Mucosa of rectum (tissue), 2 donors: ENCODE results near the gene PRR23E.

Source experiments
- H3K27ac ChIP-seq, 2 donors: one replicate each; pipeline ENCODE4 v1.7.0; 2013; ENCODE audit warnings: inconsistent platforms in 2 of 2, low read depth in 2 of 2, low read length in 2 of 2
- H3K27me3 ChIP-seq, 2 donors: one replicate each; pipeline ENCODE4 v1.7.0; 2013; ENCODE audit warnings: low read length in 2 of 2; ENCODE audit not compliant: control insufficient read depth in 2 of 2, insufficient read depth in 2 of 2
- H3K36me3 ChIP-seq, 2 donors: one replicate each; pipeline ENCODE4 v1.7.0; 2013; ENCODE audit warnings: low read length in 2 of 2; ENCODE audit not compliant: control insufficient read depth in 2 of 2, insufficient read depth in 2 of 2
- H3K4me1 ChIP-seq, 2 donors: one replicate each; pipeline ENCODE4 v1.7.0; 2013; ENCODE audit warnings: low read length in 2 of 2, mild to moderate bottlenecking in 1 of 2; ENCODE audit not compliant: control insufficient read depth in 2 of 2, insufficient read depth in 2 of 2
- H3K4me3 ChIP-seq, 2 donors: one replicate each; pipeline ENCODE4 v1.7.0; 2013; ENCODE audit warnings: low read length in 2 of 2
- H3K9ac ChIP-seq, 2 donors: one replicate each; pipeline ENCODE4 v1.7.0; 2013; ENCODE audit warnings: low read length in 2 of 2, low read depth in 1 of 2, mild to moderate bottlenecking in 1 of 2
- H3K9me3 ChIP-seq, 2 donors: one replicate each; pipeline ENCODE4 v1.7.0; 2013; ENCODE audit warnings: low read length in 2 of 2; ENCODE audit not compliant: control insufficient read depth in 2 of 2
- donor health status: healthy.
- donor health status: Normal muscosa, but diverticular disease.

The PRR23E gene

GRCh38 chr3:127152684-127153505 lies 40.0 kb upstream of the PRR23E start:
- H3K27me3 ChIP-seq = no peaks in the 10 kb centered on the region
- no peaks in the 10 kb centered on the region for H3K36me3 ChIP-seq
- no peak overlapping the region for H3K4me3 ChIP-seq
- no peaks in the 10 kb centered on the region for H3K4me1 ChIP-seq
- no peak overlapping the region for H3K27ac ChIP-seq
- no peak overlapping the region for H3K9ac ChIP-seq
- H3K9me3 ChIP-seq = no peaks in the 10 kb centered on the region

GRCh38 chr3:127153506-127153815 lies 39.5 kb upstream of the PRR23E start:
- no peaks in the 10 kb centered on the region for H3K4me1 ChIP-seq
- no peak overlapping the region for H3K27ac ChIP-seq
- H3K4me3 ChIP-seq = no peak overlapping the region
- H3K36me3 ChIP-seq = no peaks in the 10 kb centered on the region
- no peak overlapping the region for H3K9ac ChIP-seq
- no peaks in the 10 kb centered on the region for H3K9me3 ChIP-seq
- H3K27me3 ChIP-seq = peaks cover 0 to 4% of the 10 kb centered on the region in 2 donors

- H3K36me3 ChIP-seq = no peaks in the 10 kb centered on the region
- no peak overlapping the region for H3K9ac ChIP-seq
- H3K4me1 ChIP-seq = no peaks in the 10 kb centered on the region
- no peaks in the 10 kb centered on the region for H3K9me3 ChIP-seq
- peaks cover 0 to 5% of the 10 kb centered on the region in 2 donors for H3K27me3 ChIP-seq
- H3K27ac ChIP-seq = no peak overlapping the region
- no peak overlapping the region for H3K4me3 ChIP-seq
Measured at GRCh38 chr3:127156338-127157050, 36.4 kb upstream of the PRR23E start.

DNA sequence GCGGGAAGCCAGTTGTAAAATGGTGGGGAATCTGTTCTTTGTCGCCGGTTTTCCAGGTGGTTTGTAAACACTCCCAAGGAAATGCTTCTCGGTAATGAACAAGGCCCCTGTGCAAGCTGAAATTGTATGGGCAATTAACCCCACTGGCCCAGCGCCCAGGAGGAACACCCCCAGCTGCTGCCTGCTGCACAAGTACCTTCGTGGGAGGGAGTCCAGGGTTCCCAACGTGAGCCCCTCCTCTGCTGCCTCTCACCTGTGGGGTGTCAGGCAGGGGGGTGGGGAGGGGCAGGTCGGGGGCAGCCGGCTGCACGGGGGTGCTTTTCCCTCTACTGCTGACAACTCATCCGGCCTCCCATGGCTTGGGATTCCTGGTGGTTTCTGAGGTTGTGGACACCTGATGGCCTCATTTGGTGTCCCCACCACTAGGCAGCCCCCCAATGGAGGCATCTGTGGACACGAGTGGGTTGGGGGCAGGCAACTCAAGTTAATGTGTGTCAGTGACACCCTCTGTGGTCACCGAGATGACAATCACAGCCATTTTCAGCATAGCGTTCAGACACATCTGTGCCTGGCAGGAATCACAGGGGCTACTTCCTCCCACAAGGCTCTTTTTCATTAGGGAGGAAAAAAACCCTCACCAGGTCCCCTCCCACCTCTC lies 35.6 kb upstream of the PRR23E start:
- no peak overlapping the region for H3K4me3 ChIP-seq
- H3K9ac ChIP-seq = no peak overlapping the region
- H3K27ac ChIP-seq = no peak overlapping the region
- H3K9me3 ChIP-seq = no peaks in the 10 kb centered on the region
- no peaks in the 10 kb centered on the region for H3K4me1 ChIP-seq
- no peaks in the 10 kb centered on the region for H3K36me3 ChIP-seq
- H3K27me3 ChIP-seq = peaks cover 0 to 5% of the 10 kb centered on the region in 2 donors

GRCh38 chr3:127158614-127159229 lies 34.2 kb upstream of the PRR23E start:
- no peak overlapping the region for H3K9ac ChIP-seq
- H3K4me3 ChIP-seq = no peak overlapping the region
- H3K36me3 ChIP-seq = no peaks in the 10 kb centered on the region
- H3K4me1 ChIP-seq = no peaks in the 10 kb centered on the region
- peaks cover 0 to 5% of the 10 kb centered on the region in 2 donors for H3K27me3 ChIP-seq
- H3K27ac ChIP-seq = no peak overlapping the region
- no peaks in the 10 kb centered on the region for H3K9me3 ChIP-seq

DNA sequence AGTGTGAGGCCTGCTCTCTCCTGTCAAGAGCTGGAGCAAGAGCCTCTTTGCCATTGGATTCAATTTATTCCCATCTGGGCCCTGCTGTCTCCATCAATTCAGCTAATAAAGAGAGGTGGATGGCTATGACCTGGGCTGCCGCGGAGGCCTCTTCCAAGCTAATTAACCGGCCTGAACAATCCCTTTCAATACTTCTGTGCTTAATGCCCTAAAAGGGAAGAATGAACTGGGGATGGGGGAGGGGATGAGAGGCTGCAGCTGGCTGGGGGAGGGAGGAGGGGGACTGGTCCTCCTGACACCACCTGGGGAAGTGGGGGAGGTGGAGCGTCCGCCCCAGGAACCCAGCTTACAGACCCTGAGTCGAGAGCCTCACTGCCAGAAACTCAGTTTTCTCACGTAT lies 33.4 kb upstream of the PRR23E start:
- Histone ChIP-seq H3K36me3 (no peaks in the 10 kb centered on the region), H3K4me3 (no peak overlapping the region), H3K27me3 (peaks cover 0 to 5% of the 10 kb centered on the region in 2 donors), H3K9ac (no peak overlapping the region), H3K4me1 (no peaks in the 10 kb centered on the region), H3K27ac (no peak overlapping the region), H3K9me3 (no peaks in the 10 kb centered on the region)

- peaks cover 0 to 5% of the 10 kb centered on the region in 2 donors for H3K27me3 ChIP-seq
- no peak overlapping the region for H3K4me3 ChIP-seq
Measured at GRCh38 chr3:127161236-127161635, 31.7 kb upstream of the PRR23E start.

GRCh38 chr3:127161973-127162579 lies 30.9 kb upstream of the PRR23E start:
- Histone ChIP-seq H3K4me1 (no peaks in the 10 kb centered on the region), H3K27me3 (peaks cover 0 to 5% of the 10 kb centered on the region in 2 donors), H3K4me3 (no peak overlapping the region), H3K9me3 (no peaks in the 10 kb centered on the region), H3K9ac (no peak overlapping the region), H3K36me3 (no peaks in the 10 kb centered on the region), H3K27ac (no peak overlapping the region)

More at GRCh38 chr3:127161236-127161635, 31.7 kb upstream of the PRR23E start:
- H3K9ac ChIP-seq = no peak overlapping the region
- H3K9me3 ChIP-seq = no peaks in the 10 kb centered on the region
- no peaks in the 10 kb centered on the region for H3K4me1 ChIP-seq
- H3K27ac ChIP-seq = no peak overlapping the region
- no peaks in the 10 kb centered on the region for H3K36me3 ChIP-seq

- Histone ChIP-seq H3K4me1 (no peaks in the 10 kb centered on the region), H3K4me3 (no peak overlapping the region), H3K27ac (no peak overlapping the region), H3K9ac (no peak overlapping the region), H3K9me3 (no peaks in the 10 kb centered on the region), H3K27me3 (peaks cover 0 to 7% of the 10 kb centered on the region in 2 donors), H3K36me3 (no peaks in the 10 kb centered on the region)
Measured at GRCh38 chr3:127162947-127163645, 29.8 kb upstream of the PRR23E start.
